ENCODE measurements around the gene KIAA1671. TPM values are rescaled to one million over a fixed set of nuclear protein-coding genes. Genes with fewer than 3 reads are reported as not detected.

KIAA1671 gene
- total RNA-seq, 4 donors from 2014 or later, result 16.2 to 35.0 (median 21.7) TPM

GRCh38 chr22:25076336-25076735 is 123.8 kb downstream of the KIAA1671 start:
- Histone ChIP-seq H3K27me3 (no peaks in the 10 kb centered on the region), H3K4me1 (no peaks in the 10 kb centered on the region), H3K4me3 (no peak overlapping the region), H3K9me3 (no peaks in the 10 kb centered on the region), H3K27ac (no peak overlapping the region), H3K36me3 (no peaks in the 10 kb centered on the region)
- TF ChIP-seq POLR2A (IDR thresholded peaks at IDR 0.05), result no peak
- TF ChIP-seq, protein P1, sequence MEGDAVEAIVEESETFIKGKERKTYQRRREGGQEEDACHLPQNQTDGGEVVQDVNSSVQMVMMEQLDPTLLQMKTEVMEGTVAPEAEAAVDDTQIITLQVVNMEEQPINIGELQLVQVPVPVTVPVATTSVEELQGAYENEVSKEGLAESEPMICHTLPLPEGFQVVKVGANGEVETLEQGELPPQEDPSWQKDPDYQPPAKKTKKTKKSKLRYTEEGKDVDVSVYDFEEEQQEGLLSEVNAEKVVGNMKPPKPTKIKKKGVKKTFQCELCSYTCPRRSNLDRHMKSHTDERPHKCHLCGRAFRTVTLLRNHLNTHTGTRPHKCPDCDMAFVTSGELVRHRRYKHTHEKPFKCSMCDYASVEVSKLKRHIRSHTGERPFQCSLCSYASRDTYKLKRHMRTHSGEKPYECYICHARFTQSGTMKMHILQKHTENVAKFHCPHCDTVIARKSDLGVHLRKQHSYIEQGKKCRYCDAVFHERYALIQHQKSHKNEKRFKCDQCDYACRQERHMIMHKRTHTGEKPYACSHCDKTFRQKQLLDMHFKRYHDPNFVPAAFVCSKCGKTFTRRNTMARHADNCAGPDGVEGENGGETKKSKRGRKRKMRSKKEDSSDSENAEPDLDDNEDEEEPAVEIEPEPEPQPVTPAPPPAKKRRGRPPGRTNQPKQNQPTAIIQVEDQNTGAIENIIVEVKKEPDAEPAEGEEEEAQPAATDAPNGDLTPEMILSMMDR (IDR thresholded peaks at IDR 0.05 in 4 of 5, conservative IDR thresholded peaks at IDR 0.05 in 1 of 5), result no peak
- DNase-seq, result no peak
- intact Hi-C loops (cut with DNase I; ENCODE audit: low total_unique reads) (no loop called here), in situ Hi-C loops (cut with MboI; ENCODE audit: low sequenced_read_pairs in 4 of 4) (no loop called here)
- no peak for ATAC-seq

- Histone ChIP-seq H3K27ac (no peak overlapping the region), H3K9me3 (no peaks in the 10 kb centered on the region), H3K4me1 (no peaks in the 10 kb centered on the region), H3K4me3 (no peak overlapping the region), H3K27me3 (no peaks in the 10 kb centered on the region), H3K36me3 (no peaks in the 10 kb centered on the region)
- DNase-seq, result no peak
- in situ Hi-C loops (cut with MboI; ENCODE audit: low sequenced_read_pairs in 4 of 4), result no loop called here
- no peak for TF ChIP-seq POLR2A (IDR thresholded peaks at IDR 0.05)
- TF ChIP-seq, protein P1 (IDR thresholded peaks at IDR 0.05 in 4 of 5, conservative IDR thresholded peaks at IDR 0.05 in 1 of 5), result no peak
- no peak for ATAC-seq
- intact Hi-C loops (cut with DNase I; ENCODE audit: low total_unique reads), result no loop called here
These were observed 124.5 kb downstream of the KIAA1671 start for GRCh38 chr22:25077056-25077455.

- ATAC-seq (no peak), DNase-seq (no peak)
- in situ Hi-C loops (cut with MboI; ENCODE audit: low sequenced_read_pairs in 4 of 4) (no loop called here), intact Hi-C loops (cut with DNase I; ENCODE audit: low total_unique reads) (no loop called here)
- Histone ChIP-seq H3K4me3 (no peak overlapping the region), H3K9me3 (no peaks in the 10 kb centered on the region), H3K36me3 (no peaks in the 10 kb centered on the region), H3K27ac (peak overlapping the region in 1 of 4 donors; percentile 9), H3K4me1 (no peaks in the 10 kb centered on the region), H3K27me3 (no peaks in the 10 kb centered on the region)
- TF ChIP-seq, protein P1 (IDR thresholded peaks at IDR 0.05 in 4 of 5, conservative IDR thresholded peaks at IDR 0.05 in 1 of 5), result no peak
- no peak for TF ChIP-seq POLR2A (IDR thresholded peaks at IDR 0.05)
These were observed 125.4 kb downstream of the KIAA1671 start for GRCh38 chr22:25077964-25078363.

DNA sequence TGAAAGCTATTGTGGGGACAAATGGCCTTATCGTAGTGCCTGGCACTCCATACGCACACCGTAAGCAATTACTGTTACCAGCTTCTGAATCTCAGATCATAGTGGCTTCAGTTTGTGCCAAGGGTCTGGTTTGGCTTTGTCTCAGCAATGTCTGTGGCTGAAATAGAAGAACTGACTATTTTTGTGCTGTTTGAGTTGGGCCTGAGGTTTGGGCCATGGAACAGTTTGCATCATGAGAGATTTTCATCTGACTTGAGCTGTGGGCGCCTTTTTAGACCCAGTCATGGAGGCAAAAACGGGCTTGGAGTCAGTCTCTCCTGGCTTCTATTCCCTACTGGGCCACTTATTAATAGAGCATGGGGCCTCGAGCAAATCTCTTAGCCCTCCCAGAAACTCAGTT is 126.1 kb downstream of the KIAA1671 start:
- Histone ChIP-seq H3K27me3 (no peaks in the 10 kb centered on the region), H3K4me1 (no peaks in the 10 kb centered on the region), H3K4me3 (no peak overlapping the region), H3K27ac (peak overlapping the region in 1 of 4 donors; percentile 9), H3K36me3 (no peaks in the 10 kb centered on the region), H3K9me3 (no peaks in the 10 kb centered on the region)
- DNase-seq, result no peak
- peak; percentile 52 to 61 for ATAC-seq
- intact Hi-C loops (cut with DNase I; ENCODE audit: low total_unique reads), result no loop called here
- TF ChIP-seq POLR2A (IDR thresholded peaks at IDR 0.05), result no peak
- TF ChIP-seq, protein P1 (IDR thresholded peaks at IDR 0.05 in 4 of 5, conservative IDR thresholded peaks at IDR 0.05 in 1 of 5), result no peak
- in situ Hi-C loops (cut with MboI; ENCODE audit: low sequenced_read_pairs in 4 of 4), result no loop called here

DNA sequence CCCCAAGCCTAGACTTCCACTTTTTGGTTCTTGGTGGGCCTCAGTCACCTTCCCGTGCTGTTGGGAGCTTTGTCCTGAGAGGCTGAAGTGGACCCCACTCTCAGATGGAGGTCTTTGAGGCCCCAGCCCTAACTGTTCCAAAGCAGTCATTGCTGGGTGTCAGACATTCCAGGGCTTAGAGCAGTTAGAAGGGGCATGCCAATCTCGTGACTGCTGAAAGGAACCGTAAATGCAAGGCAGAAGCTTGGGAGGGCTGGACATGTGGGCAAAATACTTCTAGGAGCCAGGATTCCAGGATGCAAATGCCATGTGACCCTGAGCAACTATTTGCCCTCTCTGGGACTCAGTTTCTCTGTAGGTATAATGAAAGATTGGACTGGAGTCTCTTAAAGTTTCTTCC is 128.3 kb downstream of the KIAA1671 start:
- DNase-seq, result no peak
- no peaks in the 10 kb centered on the region for H3K9me3 ChIP-seq
- no peak overlapping the region for H3K27ac ChIP-seq
- intact Hi-C loops (cut with DNase I; ENCODE audit: low total_unique reads), result loop anchor here (1.0 kb wide), 1 partner anchor 91 kb away; no protein-coding TSS in a partner anchor
- ATAC-seq, result no peak
- no peaks in the 10 kb centered on the region for H3K27me3 ChIP-seq
- no peaks in the 10 kb centered on the region for H3K36me3 ChIP-seq
- TF ChIP-seq, protein P1 (IDR thresholded peaks at IDR 0.05 in 4 of 5, conservative IDR thresholded peaks at IDR 0.05 in 1 of 5), result no peak
- TF ChIP-seq POLR2A (IDR thresholded peaks at IDR 0.05), result no peak
- in situ Hi-C loops (cut with MboI; ENCODE audit: low sequenced_read_pairs in 4 of 4), result no loop called here
- H3K4me3 ChIP-seq, result no peak overlapping the region
- no peaks in the 10 kb centered on the region for H3K4me1 ChIP-seq
